Measurements from ENCODE around the gene NQO2.

DNA sequence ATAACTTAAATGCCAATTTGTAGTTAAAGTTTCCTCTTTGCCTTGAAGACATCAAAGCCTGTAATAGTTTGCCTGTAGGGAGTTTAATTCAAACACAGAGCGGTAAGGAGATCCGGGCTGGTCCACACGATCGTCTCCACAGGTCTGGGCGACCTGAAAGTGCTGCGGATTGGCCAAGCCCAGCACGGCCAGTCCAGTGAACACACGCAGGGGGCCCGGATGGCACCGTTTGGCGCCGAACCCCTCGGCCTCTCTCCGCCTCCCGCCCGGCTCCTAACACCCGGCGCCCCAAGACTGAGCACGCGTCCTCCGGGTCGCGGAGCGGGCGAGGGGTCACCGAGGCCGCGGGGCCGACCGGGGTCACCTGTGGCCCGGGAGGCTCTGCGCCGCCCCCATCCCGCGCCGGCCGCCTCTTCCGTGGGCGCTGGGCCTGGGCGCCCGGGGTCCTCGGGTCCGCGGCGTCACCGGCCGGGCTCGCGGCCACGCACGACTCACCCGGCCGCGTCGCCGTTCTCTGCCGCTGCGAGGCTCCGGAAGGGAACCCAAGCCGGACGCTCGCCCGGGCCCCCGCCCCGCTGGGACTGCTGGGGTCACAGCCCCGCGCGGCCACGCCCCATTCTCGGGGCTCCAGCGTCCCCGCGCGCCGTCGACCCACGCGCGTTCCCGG is 28.8 kb upstream of the NQO2 start:
- TF ChIP-seq POLR2AphosphoS5 (IDR thresholded peaks at IDR 0.05) (peak in 2 of 3 donors; percentile 16 to 75), CTCF (IDR thresholded peaks at IDR 0.05 in 8 of 11, conservative IDR thresholded peaks at IDR 0.05 in 3 of 11) (no peak)
